Nucleus accumbens (tissue), 56 donors: ENCODE measurements around the gene MRPL44.
"Not testable (repeated sequence)": the region's sequence is repeated elsewhere in the genome, so short reads cannot be mapped to it uniquely, and the experiment has no call there.

Experiments
- DNase-seq, 56 donors: peaks; one replicate each; lab custom pipeline; 2025; lab: John Stamatoyannopoulos, UW

MRPL44 gene

DNA sequence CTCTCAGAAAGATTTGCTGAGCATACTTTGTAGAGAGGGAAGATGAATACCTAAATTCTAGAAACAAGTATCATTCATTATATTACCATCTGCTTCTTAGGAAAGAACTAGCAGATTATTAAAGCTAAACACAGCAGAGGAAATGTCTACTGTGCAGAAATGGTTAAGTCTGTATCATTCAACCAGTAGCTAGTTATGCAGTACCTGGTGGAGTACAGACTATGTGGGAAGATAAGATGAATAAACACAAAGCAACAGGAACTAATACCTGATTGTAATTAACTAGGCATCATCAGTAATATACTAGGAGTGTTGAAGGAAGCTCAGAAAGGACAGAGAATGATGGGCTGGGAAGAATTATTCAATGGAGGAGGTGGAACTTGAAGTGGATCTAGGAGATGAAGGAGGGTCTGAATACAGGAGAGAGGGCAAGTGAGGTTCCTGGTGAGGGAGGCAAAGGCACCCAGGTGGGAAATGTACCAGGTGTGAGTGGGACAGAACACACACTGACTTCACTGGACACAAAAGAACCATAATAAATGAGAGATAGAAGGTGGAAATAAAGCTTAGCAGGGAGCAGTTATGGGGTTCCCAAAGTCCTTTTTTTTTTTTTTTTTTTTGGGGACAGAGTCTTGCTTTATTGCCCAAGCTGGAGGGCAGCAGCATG lies 21.7 kb upstream of the MRPL44 start:
- DNase-seq = no peak

DNA sequence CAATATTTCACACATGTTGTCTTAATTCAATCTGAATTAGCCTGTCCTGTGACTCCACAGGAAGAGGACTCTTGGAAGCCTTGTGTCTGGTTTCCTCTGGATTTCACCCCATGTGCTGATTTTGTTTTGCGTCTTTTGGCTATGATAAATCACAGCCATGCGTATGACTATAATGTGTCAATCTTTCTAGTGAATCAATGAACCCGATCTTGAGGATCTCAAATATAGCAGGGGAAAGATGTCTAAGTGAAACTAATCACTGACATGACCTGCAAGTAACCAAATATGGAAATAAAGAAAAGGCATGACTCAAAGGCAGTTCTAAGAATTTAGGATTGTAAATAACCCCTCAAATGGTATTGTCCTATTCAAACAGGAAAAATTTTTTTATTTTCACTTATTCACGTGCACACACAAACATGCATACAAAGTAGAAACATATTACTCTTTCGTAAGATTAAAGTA lies 20.4 kb upstream of the MRPL44 start:
- DNase-seq = no peak

DNA sequence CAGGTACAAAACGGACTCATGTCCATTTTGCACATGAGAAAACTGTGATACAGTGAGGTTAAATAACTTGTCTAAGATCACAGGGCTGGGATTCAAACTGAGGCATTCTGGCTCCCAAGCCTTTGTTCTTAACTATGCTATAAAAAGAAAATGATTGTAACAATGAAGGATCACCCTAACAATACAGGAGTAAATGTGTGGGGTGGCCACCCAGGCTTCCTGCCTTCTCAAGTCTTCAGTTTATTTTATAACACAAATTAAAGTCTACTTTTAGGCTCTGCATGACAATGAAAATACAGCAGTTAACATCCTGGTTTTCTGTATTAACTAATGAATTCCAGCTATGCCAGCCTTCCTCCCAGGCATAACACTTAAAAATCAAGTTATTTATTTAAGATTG lies 19.7 kb upstream of the MRPL44 start:
- DNase-seq = peak in 1 of 56 donors; percentile 6

DNA sequence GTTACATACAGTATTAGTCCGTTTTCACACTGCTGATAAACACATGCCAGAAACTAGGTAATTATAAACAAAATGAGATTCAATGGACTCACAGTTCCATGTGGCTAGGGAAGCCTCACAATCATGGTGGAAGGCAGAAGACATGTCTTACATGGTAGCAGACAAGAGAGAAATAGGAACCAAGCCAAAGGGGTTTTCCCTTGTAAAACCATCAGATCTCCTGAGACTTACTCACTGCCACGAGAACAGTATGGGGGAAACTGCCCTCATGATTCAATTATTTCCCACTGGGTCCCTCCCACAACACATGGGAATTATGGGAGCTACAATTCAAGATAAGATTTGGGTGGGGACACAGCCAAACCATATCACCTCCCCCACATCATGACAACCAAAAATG lies 17.8 kb upstream of the MRPL44 start:
- not testable (repeated sequence) for DNase-seq

DNA sequence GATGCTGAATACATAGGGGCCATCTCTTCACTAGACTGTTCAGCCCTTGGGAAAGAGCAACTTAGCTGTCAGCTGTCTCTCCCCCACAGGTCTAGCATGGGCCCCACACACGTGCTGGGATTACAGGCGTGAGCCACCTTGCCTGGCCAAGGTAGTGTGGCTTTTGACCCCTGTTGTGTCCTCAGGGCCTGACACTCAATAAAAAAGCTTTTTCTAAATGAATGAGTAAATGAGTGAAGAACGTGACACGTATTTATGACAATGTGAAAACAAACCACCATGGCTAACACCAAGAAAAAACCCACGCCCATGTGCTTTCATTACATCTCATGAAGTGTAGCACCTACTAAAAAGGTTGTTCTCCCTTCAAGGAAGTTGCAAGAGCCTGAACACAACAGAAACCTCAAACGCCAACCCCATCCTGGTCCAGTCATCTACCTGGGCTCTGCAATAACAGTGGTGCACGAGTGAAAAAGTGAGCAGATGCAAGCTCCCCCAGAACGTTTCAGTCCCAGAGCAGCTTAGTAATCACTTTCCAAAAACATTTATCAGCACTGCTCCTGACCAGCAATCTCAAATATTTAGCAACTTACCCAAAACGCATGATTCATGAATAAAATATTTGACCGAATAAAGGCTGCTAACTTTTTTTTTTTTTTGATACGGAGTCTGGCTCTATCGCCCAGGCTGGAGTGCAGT lies 15.5 kb upstream of the MRPL44 start:
- DNase-seq = no peak

DNA sequence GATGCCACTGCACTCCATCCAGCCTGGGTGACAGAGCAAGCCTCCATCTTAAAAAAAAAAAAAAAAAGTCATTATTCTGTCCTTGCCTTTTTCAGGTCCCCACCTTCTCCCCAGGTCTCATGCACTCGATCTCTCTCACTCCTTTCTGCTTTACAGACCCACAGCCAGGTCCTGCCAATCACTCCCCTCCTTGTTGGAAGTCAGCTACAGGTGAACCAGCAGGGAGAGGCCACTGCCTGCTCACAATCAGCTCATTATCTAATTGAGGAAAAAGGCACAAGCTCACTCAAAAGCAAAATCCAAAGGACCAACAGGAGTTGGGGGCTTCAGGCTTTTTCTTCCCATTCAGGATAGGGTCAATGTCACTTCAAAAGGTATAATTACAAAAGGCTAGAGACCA lies 14.1 kb upstream of the MRPL44 start:
- DNase-seq = no peak

DNA sequence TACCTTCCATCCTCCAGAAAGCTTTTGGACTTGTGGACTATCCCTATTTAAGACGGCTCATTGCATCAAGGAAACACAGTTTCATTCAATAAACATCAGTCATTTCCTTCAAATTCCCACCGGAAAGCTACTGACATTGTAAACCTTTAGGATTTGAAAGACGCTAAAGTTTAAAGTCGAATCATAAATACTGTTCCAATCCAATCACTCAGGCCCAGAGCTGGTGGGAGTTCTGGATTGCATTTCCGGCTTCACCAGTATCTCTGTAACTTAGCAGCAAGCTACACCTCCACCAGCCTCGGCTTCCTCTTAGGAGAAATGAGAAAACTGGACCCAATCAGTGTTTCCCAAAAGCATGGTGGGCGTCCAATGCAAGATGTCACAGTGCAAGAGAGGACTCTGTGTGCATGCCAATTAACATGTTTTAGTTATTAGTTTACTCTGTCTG lies 13.7 kb upstream of the MRPL44 start:
- DNase-seq = peak in 2 of 56 donors; percentile 5 to 17

DNA sequence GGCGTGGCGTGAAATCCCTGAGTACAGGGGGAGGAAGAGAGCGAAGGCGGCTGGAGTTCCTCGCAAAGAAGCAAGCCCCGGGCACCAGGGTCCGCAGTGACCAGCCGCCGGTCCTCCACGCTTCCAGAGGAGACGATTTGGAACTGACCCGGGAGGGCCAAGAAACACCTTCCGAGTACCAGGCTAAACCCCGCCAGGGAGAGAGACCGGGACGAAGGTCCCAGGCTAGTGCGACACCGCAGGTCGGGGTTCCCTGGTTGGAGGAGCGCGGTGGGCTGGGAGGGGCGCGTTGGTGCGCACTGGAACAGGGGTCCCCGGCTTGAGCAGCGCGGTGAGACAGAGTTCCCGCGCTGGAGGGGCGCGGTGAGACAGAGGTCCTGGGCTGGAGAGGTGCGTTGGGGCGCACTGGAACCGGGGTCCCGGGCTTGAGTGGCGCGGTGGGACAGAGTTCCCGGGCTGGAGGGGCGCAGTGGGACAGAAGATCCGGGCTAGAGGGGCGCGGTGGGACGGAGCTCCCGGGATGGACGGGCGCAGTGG lies 13.0 kb upstream of the MRPL44 start:
- DNase-seq = peak in 38 of 56 donors; percentile 5 to 51 (median 29)

DNA sequence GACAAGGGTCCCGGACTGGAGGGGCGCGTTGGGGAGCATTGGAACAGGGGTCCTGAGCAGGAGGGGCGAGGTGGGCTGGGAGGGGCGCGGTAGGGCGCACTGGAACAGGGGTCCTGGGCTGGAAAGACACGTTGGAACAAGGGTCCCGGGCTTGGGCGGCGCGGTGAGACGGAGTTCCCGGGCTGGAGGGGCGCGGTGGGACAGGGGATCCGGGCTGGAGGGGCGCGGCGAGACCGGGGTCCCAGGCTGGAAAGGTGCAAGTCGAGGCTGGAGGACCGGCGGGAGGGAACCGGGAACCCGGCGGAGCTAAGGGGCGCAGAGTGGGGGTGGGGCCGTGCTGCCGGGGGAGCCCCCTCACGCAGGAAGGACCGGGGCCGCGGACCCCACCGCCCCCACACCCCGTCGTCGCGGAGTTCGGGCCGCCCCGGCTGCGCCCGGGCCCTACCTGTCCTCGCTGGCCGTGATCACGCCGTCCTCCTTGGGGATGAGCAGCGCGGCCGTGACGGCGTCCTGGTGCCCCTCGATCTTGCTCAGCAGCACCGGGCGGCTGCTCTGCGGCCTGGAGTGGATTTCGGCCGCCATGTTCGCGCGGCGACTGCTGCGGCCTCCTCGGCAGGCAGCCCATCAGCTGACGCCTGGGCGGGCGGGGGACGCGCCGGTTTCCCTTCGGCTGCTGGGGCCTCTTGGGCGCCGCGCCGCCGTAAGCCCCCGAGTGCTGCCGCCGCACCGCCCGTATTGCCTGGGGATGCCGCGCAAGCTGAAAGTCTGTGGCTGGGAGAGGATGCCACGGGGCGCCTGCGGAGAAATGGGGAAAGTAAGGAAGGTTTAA lies 12.3 kb upstream of the MRPL44 start, which contains the start of gene WDFY1:
Gene WDFY1, minus strand, starts transcription at position 633 of the 829 bp plus-strand sequence. Its CDS starts 51 bp downstream, at position 582.
- peak in 55 of 56 donors; percentile 19 to 94 (median 82) for DNase-seq

DNA sequence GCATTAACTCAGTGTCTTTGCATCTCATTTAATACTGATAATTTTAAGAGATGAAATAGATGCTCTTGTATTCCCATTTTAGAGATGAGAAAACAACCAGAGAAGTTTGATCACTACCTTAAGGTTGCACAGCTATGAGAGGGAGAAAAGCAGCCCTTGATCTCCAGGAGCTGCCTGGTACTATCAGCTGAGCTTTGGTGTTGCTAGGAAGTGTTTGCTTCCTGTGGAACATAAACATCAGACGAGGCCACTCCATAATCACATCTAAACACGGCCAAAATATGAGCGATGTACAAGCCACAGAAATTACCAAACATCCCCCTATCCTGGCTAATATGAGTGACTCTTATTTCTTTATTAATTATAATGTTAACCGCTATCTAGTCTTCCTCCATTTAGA lies 11.5 kb upstream of the MRPL44 start:
- no peak for DNase-seq

DNA sequence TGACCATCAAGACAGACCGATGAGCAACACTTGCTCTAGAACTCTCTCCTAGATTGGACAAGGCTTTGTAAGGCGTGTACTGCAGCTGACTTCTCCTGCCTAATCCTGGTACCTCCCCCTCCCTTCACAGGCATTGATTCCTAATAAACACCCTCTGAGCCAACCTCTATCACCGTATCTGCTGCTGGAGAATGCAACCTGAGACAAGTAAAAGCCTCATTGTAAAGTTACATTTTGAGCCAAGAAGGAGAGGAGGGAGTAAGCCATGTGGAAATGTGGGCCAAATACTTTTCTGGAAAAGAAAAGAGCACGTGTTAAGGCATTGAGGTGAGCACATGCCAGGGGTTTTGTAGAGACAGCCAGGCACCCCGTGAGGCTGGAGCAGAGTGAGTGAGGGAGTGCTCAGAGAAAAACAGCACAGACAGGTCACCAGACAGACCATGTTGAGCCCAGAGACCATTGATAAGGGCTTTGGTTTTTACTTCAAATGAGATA lies 9.5 kb upstream of the MRPL44 start:
- DNase-seq = no peak

DNA sequence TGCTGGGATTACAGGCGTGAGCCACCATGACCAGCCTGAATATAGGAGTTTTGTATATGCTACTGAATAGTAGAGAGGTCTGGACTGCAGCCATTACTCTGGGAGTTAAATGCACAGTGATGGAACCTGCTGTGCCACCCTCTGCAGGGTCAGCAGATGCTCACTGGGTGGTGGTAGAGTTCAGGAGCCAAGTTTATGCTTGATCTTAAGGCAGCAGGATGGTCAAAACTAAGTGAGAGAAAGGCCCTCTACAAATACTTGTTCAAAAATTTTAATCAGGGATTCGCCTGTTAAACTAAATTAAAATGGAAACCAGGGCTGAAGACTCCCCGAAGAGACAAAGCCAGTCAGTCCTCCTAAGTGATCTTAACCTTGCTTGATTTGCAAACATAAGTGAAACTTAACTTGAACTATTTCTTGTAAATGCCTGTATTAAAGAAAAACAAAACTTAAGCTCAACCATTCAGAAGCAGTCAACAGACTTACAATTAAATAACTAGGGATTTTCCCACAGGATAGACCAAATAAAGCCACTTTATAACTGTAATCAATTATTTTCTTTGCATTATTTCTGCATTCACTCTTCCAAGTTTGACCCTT lies 7.9 kb upstream of the MRPL44 start:
- no peak for DNase-seq

DNA sequence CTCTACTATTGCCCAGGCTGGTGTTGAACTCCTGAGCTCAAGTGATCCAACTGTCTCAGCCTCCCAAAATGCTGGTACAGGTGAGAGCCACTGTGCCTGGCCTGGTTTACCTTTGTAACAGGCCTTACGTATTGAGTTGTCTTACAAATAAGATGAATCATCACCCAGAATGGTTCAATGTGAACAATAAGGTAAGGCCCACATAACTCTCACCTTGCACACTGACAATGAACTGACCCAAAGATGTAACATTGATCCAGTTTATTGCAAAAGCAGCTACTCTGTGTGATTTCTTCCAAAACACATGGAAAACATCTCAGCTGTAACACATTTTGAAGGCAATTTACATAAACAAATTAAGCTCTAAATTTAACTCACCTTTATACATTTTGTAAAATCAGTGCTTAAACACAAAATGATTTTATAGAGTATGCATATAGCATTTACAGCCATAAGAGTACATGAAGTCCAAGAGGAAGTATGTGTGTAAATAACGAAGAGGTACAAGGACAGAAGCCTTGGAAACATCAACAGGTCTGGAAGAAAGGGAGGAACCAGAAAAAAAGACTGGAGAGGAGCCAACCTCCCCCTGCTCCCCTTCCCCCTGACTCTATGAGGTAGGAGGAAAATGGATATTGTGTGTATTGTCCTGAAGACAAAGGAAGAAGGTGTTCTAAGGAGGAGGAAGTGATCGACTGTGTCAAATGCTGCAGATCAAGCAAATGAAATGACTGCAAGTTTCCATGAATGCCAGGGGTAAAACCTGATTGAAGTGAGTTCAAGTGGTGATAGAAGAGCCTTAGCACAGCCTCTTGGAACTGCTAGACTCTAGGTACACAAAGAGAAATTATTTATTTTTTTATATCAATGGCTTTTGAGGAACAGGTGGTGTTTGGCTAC lies 6.6 kb upstream of the MRPL44 start:
- no peak for DNase-seq

DNA sequence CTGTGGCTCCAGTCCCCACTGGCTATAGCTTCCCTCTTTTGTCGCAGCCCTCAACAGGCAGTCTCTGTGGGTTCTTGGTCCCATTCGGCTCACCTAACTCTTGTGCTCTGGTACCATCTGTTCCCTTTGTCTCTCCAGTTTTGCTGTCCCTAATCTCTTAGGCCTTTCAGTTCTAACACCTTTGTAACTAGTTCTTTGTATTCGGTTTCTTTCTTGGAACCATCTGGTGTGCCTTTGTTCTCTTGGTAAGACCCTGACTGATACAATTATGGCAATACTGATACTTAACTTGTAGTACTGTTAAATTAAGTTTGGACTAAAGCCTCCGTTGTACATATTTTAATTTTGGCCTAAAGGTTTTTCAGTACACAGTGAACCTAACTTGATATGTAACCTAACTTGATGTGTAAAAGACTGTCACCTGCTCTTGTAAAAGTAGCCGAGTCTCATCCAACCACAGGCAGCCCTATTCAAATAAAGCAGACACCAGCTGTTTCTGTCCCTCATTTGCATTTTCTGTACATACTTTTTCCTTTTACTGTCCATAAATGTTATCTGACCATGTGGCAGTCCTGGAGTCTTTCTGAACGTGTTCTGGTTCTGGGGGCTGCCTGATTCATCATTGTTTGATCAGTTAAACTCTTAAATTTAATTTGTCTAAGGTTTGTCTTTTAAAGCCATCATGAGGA lies 4.8 kb upstream of the MRPL44 start:
- DNase-seq = no peak

DNA sequence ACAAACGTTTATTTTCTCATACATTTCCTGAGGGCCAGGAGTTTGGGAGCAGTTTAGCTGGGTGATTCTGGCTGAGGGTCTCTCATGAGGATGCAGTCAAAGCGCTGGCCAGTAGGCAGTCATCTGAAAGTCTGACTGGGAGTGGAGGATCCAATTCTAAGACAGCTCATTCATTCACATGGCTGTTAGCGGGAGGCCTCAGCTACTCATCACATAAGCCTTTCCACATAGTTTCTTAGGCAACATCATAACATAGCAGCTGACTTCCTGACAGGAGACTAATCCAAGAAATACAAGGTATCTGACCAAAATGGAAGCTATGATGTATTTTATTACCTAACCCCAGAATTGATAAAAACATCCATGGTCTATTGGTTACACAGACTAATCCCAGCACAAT lies 2.9 kb upstream of the MRPL44 start:
- DNase-seq = no peak

DNA sequence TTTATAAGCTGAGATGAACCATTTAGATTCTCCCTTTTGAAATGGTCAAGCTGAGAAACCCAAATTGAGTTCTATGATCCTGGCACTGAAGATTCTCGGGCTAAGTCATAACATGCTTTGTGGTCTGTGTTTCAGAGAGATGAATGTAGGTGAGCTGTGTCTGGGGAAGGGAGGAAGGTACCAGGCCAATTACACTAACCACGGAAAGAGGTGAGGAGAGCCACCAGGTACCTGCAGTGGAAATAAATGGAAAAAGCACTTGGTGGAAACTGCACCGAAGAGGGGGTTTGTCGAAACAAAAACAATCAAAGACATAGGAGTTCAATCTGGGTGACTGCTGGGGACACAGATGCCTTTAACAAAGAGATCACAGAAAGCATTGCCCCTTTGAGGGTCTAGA lies 963 bp upstream of the MRPL44 start:
- DNase-seq = no peak

DNA sequence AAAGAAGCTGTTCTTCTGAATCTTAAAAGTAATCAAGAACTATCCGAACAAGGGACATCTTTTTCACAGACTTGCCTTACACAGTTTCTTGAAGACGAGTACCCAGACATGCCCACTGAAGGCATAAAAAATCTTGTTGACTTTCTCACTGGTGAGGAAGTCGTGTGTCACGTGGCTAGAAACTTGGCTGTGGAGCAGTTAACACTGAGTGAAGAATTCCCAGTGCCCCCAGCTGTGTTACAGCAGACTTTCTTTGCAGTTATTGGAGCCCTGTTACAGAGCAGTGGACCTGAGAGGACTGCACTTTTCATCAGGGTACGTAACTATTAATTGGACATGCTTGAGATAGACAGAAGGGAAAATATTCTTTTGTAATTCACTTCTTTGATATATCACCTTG lies 2.4 kb downstream of the MRPL44 start:
- DNase-seq = peak in 17 of 56 donors; percentile 3 to 48 (median 16)

DNA sequence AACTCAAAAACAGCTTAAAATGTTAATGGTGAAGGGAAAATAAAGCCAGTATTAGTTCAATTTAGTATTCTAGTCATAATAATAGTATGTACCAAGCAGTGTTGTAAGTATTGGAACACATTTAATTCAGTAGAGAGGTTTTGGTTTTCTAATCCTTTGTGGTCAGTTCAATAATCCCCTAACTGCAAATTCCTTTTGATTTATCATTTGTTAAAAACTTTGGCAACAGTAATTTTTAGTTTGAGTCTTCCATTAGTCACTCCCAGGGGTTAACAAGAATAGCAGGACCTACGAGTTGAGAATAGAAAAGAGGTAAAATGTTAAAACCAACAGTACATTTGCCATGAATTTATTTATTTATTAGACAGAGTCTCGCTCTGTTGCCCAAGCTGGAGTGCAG lies 10.7 kb downstream of the MRPL44 start:
- DNase-seq = no peak

DNA sequence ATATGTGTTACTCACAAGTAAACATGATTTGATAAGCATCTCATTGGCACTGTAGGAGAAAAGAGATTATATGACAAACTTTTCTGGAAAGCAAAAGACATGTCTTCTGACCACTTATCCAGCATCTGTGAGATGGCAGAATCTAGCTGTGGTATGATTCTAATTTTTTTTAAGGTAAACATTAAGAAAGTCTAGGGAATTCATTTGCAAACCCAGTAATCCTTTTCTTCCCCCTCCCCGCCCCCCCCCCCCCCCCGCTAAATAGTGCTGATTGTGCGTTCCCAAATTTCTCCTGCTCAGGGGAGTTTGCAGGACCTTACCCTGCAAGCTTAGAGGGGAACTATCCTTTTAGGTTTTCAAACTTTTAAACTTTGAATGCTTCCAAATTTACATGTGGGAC lies 12.1 kb downstream of the MRPL44 start:
- DNase-seq = no peak
